Measurements from ENCODE around the gene ARL5A.

DNA sequence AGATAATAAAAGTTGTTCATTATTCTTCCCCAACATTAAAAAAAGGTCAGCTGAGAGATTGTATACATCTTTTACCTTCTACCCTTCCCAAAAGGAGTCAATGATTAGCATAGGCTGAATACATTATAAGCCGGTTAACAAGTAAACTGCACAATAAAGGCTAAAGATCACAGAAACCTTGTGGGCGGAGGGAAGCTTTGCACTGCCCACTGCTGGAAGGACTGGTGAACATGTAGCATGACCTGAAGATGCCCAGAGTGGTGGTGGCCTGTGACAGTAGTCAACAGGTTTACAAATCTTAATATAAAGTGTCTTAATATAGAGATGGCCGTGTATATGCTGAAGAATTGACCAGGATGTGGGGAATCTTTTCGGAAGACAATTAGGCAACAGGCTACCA is 35.6 kb downstream of the ARL5A start:
- TF ChIP-seq POLR2A (IDR thresholded peaks at IDR 0.05) = no peak
- TF ChIP-seq, protein P1, sequence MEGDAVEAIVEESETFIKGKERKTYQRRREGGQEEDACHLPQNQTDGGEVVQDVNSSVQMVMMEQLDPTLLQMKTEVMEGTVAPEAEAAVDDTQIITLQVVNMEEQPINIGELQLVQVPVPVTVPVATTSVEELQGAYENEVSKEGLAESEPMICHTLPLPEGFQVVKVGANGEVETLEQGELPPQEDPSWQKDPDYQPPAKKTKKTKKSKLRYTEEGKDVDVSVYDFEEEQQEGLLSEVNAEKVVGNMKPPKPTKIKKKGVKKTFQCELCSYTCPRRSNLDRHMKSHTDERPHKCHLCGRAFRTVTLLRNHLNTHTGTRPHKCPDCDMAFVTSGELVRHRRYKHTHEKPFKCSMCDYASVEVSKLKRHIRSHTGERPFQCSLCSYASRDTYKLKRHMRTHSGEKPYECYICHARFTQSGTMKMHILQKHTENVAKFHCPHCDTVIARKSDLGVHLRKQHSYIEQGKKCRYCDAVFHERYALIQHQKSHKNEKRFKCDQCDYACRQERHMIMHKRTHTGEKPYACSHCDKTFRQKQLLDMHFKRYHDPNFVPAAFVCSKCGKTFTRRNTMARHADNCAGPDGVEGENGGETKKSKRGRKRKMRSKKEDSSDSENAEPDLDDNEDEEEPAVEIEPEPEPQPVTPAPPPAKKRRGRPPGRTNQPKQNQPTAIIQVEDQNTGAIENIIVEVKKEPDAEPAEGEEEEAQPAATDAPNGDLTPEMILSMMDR (IDR thresholded peaks at IDR 0.05) = no peak
